Common myeloid progenitor, CD34-positive (primary cell): Measurements from ENCODE around the gene NDRG2.

Source experiments
- CTCF ChIA-PET: fragments of 350-600 bp; sonication (Branson Sonifier 250); formaldehyde crosslinking; loops from one replicate; lab custom pipeline; 2021; ENCODE audit warnings: antibody characterized with exemption; lab: Charles Lee
- POLR2A ChIA-PET: fragments of 350-600 bp; sonication (Branson Sonifier 250); formaldehyde crosslinking; loops from one replicate; lab custom pipeline; 2021; ENCODE audit warnings: antibody characterized with exemption; lab: Charles Lee
- DNase-seq, 3 donors: peaks; one replicate each; pipeline versions ENCODE4 v3.0.0 to v3.0.0-alpha.2; 2013
- H3K27ac ChIP-seq, 2 experiments: 1 replicate in 1 of 2; 2 replicates in 1 of 2; pipeline ENCODE4 v1.7.0; 2013; ENCODE audit warnings: inconsistent platforms in 2 of 2, low read length in 2 of 2, mild to moderate bottlenecking in 2 of 2, low read depth in 1 of 2, moderate library complexity in 1 of 2; ENCODE audit not compliant: severe bottlenecking in 2 of 2, insufficient read depth in 1 of 2, poor library complexity in 1 of 2
- H3K27me3 ChIP-seq, 5 experiments: replicated peaks in 2 of 5; 1 replicate in 3 of 5; 2 replicates in 2 of 5; pipeline versions ENCODE4 v1.6.1 to v1.7.0; 2013; ENCODE audit warnings: low read length in 4 of 5, mild to moderate bottlenecking in 2 of 5, moderate library complexity in 2 of 5, inconsistent platforms in 1 of 5; ENCODE audit not compliant: insufficient read depth in 5 of 5, control insufficient read depth in 4 of 5
- H3K36me3 ChIP-seq, 4 experiments: 1 replicate in 2 of 4; 2 replicates in 2 of 4; pipeline versions ENCODE4 v1.6.1 to v1.7.0; 2013; ENCODE audit warnings: low read length in 3 of 4, control low read depth in 1 of 4, mild to moderate bottlenecking in 1 of 4; ENCODE audit not compliant: control insufficient read depth in 4 of 4, insufficient read depth in 4 of 4
- H3K4me1 ChIP-seq, 4 experiments: 1 replicate in 3 of 4; 2 replicates in 1 of 4; pipeline versions ENCODE4 v1.6.1 to v1.7.1; 2013; ENCODE audit warnings: low read length in 3 of 4, mild to moderate bottlenecking in 3 of 4, control low read depth in 1 of 4, inconsistent platforms in 1 of 4, moderate library complexity in 1 of 4; ENCODE audit not compliant: control insufficient read depth in 4 of 4, insufficient read depth in 4 of 4; ENCODE audit errors: control extremely low read depth in 1 of 4
- H3K4me3 ChIP-seq, 7 experiments: 1 replicate in 4 of 7; 2 replicates in 3 of 7; pipeline versions ENCODE4 v1.5.1 to v1.7.0; 2013; ENCODE audit warnings: mild to moderate bottlenecking in 7 of 7, low read length in 6 of 7, moderate library complexity in 6 of 7, inconsistent platforms in 2 of 7, low read depth in 2 of 7, control low read depth in 1 of 7; ENCODE audit not compliant: insufficient read depth in 4 of 7, control insufficient read depth in 1 of 7; ENCODE audit errors: extremely low read depth in 1 of 7
- H3K9me3 ChIP-seq, 5 experiments: 1 replicate in 4 of 5; 2 replicates in 1 of 5; pipeline versions ENCODE4 v1.6.1 to v1.7.1; 2013; ENCODE audit warnings: low read length in 4 of 5, mild to moderate bottlenecking in 2 of 5, inconsistent platforms in 1 of 5, low read depth in 1 of 5, moderate library complexity in 1 of 5; ENCODE audit not compliant: control insufficient read depth in 4 of 5, insufficient read depth in 2 of 5; ENCODE audit errors: control extremely low read depth in 1 of 5
- WGBS: methylation state at CpG from one replicate; pipeline ENCODE4 v1.1.5; 2013; ENCODE audit not compliant: insufficient coverage; 5-methylcytosine and 5-hydroxymethylcytosine counted together

Gene NDRG2

DNA sequence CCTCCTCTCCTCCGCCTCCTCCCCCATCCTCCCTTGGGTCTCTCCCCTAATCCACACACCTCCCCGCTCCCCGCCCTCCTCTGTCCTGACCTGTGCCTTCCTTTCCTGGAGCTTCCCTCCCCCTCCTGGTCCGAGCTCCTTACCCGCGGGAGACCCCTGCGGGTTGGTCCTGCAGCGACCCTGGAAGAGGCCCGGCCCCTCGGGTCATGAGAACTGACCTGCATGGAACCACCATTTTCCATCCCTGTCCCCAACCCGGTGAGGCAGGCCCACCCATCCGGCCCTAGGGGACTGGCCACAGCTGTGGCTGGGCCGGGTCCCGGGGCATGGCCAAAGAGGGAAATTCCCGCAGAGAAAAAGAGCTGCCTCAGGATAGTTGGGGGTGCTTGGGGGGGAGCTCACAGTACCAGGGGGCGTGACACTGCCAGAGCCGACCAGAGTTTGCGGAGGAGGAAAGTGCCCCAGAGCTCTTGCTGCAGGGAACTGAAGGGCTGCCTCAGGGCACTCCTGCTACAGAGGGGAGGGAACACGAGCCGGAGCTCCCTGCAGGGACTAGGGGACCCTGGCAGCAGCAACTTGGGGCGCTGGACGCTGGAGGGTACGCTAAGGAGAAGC is 45.9 kb upstream of the NDRG2 start:
- Histone ChIP-seq H3K27ac (peak overlapping the region in 1 of 2 experiments; percentile 73), H3K27me3 (peaks cover 0 to 15% (median 6%) of the 10 kb centered on the region in 5 experiments), H3K4me1 (peaks cover 8 to 45% (median 42%) of the 10 kb centered on the region in 4 experiments), H3K36me3 (peaks cover 0 to 21% (median 10%) of the 10 kb centered on the region in 4 experiments), H3K9me3 (no peaks in the 10 kb centered on the region), H3K4me3 (peak overlapping the region; percentile 34 to 88 (median 73))
- DNase-seq, result no peak
- POLR2A ChIA-PET, result interaction anchor here (0.7 to 1.9 kb wide), 3 partner anchors 17 to 34 kb away, joined by 4 to 10 read pairs (median 5); no protein-coding TSS in a partner anchor
- WGBS, result 0% methylated on average over 19 of the region's 23 CpGs
- CTCF ChIA-PET, result interaction anchor here (1.1 to 6.2 kb wide), 10 partner anchors 9 to 56 kb away, joined by 3 to 135 read pairs (median 10); partner anchors contain the start of gene TMEM253

DNA sequence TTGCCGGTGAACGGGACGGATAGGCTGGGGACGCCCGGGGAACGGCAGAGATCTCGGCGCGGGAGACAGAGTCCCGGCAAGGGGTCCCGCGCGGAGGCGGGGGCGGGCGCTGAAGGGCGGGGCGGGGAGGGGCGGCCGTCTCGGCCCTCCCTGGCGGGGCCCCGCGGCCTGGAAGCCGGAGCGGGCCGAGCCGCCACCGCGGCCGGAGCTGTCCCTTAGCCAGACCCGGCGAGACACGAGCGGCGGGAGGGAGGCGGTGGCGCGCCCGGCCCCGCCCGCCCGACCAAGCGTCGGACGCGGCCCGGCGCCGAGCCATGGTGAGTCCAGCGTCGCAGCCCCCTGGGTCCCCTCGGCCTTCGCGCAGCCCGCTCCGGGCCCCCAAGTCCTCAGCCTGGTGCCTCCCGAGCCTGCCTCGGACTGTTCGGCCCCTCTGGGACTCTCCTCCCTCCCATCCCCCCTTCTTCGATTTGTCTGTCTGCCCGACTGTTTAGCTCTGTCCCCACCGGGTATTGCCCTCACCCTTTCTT is 45.3 kb upstream of the NDRG2 start, which contains the start of gene ARHGEF40:
Gene ARHGEF40 (plus strand): TSS at position 222 of the 527 bp plus-strand sequence. CDS start 93 bp downstream, at position 315.
- ChIA-PET POLR2A (interaction anchor here (1.9 kb wide), 1 partner anchor 17 kb away, joined by 10 read pairs; no protein-coding TSS in a partner anchor), CTCF (interaction anchor here (1.1 to 6.2 kb wide), 9 partner anchors 9 to 56 kb away, joined by 3 to 135 read pairs (median 10); partner anchors contain the start of gene TMEM253)
- WGBS, result under 1% methylated on average over 46 of the region's 63 CpGs
- Histone ChIP-seq H3K4me1 (peaks cover 8 to 45% (median 42%) of the 10 kb centered on the region in 4 experiments), H3K27ac (peak within 1 kb of the TSS in 1 of 2 experiments; percentile 73), H3K36me3 (peaks cover 0 to 15% (median 7%) of the 10 kb centered on the region in 4 experiments), H3K4me3 (peak within 1 kb of the TSS; percentile 34 to 88 (median 73)), H3K9me3 (no peaks in the 10 kb centered on the region), H3K27me3 (peaks cover 0 to 15% (median 6%) of the 10 kb centered on the region in 5 experiments)
- peak in 1 of 3 donors; percentile 31 for DNase-seq

DNA sequence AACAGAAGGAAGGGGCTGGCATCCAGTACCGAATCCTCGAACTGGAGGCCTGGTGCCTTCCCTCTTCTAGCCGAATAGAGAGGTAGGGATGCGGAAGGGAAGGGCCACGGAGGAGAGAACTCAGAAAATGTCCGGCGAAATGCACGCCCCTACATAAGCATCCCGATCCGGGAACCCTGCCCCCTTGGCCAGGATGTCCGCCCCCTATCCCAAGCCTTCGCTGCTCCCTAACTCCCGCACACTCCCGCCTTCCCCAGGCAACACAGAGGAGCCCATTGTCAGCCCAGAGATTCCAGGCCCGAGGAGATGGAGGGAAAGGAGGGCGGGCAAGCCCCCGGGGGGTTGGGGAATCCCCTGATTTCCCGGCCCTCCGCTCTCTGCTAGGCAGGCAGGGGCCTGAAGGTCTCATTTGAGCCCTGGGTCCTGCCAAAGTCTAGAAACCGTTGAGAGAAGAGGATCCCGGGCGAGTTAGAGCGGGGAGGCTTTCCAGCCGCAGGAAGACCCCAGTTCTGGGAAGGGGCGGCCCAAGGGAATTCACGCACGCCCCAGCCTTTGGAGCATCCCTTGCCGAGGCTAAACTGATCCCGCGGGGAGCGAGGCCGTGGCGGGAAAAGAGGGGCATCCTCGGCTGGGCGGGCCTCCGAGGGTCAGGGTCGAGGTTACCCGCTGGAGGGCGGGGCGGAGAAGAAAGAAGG is 44.7 kb upstream of the NDRG2 start:
- no peak overlapping the region for H3K27ac ChIP-seq
- ChIA-PET POLR2A (interaction anchor here (1.0 to 1.9 kb wide), 3 partner anchors 18 to 34 kb away, joined by 4 to 10 read pairs (median 5); no protein-coding TSS in a partner anchor), CTCF (interaction anchor here (0.8 to 6.2 kb wide), 17 partner anchors 10 to 55 kb away, joined by 3 to 160 read pairs (median 23); partner anchors contain the start of genes RNASE8 and TMEM253)
- WGBS, result under 1% methylated on average over 26 of the region's 40 CpGs
- H3K36me3 ChIP-seq, result peaks cover 0 to 10% (median 5%) of the 10 kb centered on the region in 4 experiments
- H3K27me3 ChIP-seq, result peaks cover 0 to 15% (median 6%) of the 10 kb centered on the region in 5 experiments
- DNase-seq, result peak in 1 of 3 donors; percentile 26
- H3K4me3 ChIP-seq, result peak overlapping the region in 6 of 7 experiments; percentile 62 to 88 (median 75)
- no peaks in the 10 kb centered on the region for H3K9me3 ChIP-seq
- H3K4me1 ChIP-seq, result peaks cover 8 to 45% (median 42%) of the 10 kb centered on the region in 4 experiments

DNA sequence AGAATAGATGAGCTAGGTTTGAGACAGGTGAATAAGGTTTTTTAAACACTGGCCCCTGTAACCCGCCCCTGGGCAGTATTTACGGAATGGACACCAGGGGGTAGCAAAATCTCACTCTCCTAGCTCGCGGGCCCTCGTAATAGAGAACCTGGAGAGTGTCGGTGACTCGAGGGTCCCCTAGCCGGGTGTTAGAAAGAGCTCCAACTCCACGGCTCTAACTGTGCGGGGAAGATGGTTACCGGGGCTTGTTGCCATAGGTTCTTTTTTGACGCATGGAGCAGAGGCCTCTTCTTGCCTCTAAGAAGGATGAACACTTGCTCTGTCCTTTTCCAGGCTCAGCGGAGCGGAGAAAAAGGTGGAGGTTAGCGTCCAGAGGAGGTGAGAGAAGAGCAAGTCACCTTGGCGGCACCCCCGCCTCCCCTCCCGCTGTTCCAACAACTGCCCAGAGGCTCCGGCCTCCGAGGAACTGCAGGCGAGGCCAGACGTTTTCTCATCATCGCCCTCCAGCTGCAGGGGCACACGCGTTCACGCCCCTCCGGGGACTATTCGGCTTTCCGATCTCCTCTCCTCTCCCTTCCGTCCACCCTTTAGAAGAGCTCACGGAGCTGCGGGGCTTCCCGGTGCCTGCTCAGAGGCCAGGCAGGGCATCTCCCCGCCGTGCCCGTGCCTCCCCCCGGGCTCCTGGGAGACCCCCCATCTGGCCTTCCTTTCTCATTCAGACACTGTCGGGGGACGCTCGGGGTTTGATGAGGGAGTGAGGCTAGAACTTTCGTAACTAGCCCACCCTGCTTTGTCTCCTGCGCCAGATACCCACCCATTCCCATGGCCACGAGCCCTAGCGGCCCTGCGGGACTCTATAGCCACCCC is 43.9 kb upstream of the NDRG2 start:
- Histone ChIP-seq H3K4me3 (peak overlapping the region in 6 of 7 experiments; percentile 5 to 88 (median 73)), H3K9me3 (no peaks in the 10 kb centered on the region), H3K27me3 (peaks cover 0 to 15% (median 6%) of the 10 kb centered on the region in 5 experiments), H3K36me3 (peaks cover 0 to 3% (median 2%) of the 10 kb centered on the region in 4 experiments), H3K4me1 (peaks cover 8 to 45% (median 42%) of the 10 kb centered on the region in 4 experiments), H3K27ac (no peak overlapping the region)
- WGBS, result under 1% methylated on average over 37 of the region's 45 CpGs
- ChIA-PET CTCF (interaction anchor here (0.6 to 4.8 kb wide), 28 partner anchors 8 to 98 kb away, joined by 3 to 160 read pairs (median 4); partner anchors contain the start of genes RNASE8 and TMEM253), POLR2A (interaction anchor here (0.8 to 1.5 kb wide), 4 partner anchors 18 to 36 kb away, joined by 3 to 14 read pairs (median 4); no protein-coding TSS in a partner anchor)
- peak; percentile 72 to 86 (median 85) for DNase-seq

DNA sequence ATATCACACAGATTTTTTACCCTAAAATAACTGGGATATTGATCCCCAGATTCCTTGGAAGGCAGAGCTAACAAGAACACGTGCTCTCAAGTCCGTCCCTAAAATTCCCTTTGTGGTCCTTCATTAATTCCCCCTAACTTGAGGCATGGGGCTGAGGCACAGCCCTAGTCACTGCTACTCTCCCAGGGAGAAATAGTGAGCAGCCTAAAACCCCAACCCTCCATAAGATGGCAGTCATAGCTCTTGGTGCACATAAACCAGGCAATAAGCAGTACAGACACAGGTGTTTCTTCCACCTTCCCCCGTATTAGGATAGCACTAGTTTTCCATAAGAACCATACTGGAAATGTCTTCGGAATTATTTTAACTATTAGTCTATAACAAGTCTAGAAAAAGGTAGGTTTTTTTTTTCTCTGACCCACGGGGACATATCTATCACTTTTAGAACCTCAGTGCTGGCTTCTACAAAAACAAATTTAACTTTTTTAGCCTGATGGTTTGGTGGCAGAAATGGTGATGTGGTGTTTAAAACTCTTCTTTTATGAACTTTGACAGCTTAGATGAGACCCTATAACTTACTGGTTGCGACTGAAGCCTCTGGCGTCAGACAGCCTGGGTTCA is 42.1 kb upstream of the NDRG2 start:
- peak in 2 of 3 donors; percentile 44 to 46 for DNase-seq
- WGBS, result 95% methylated on average over 2 of the region's 7 CpGs
- Histone ChIP-seq H3K9me3 (no peaks in the 10 kb centered on the region), H3K27ac (no peak overlapping the region), H3K4me3 (no peak overlapping the region), H3K36me3 (no peaks in the 10 kb centered on the region), H3K4me1 (peaks cover 6 to 33% (median 32%) of the 10 kb centered on the region in 4 experiments), H3K27me3 (peaks cover 0 to 15% (median 8%) of the 10 kb centered on the region in 5 experiments)
- POLR2A ChIA-PET, result no interaction called here
- CTCF ChIA-PET, result interaction anchor here (1.0 to 4.8 kb wide), 18 partner anchors 10 to 96 kb away, joined by 3 to 160 read pairs (median 8); partner anchors contain the start of genes RNASE8 and TMEM253
